H9 (cell line): ENCODE results near the gene PPIH. TPM values are rescaled to one million over a fixed set of nuclear protein-coding genes. Genes with fewer than 3 reads are reported as not detected.

Experiments
- DNase-seq: peaks from one replicate; pipeline ENCODE4 v3.0.0-alpha.2; 2017
- H2AFZ ChIP-seq: one replicate; pipeline ENCODE4 v1.6.1; 2013; ENCODE audit warnings: mild to moderate bottlenecking, low read length, control low read depth, moderate library complexity
- H2AK5ac ChIP-seq: 2 replicates; pipeline ENCODE4 v1.6.1; 2013; ENCODE audit warnings: low read length, control low read depth, mixed read lengths; ENCODE audit not compliant: insufficient read length
- H2BK120ac ChIP-seq: one replicate; pipeline ENCODE4 v1.6.1; 2013; ENCODE audit warnings: low read depth, mild to moderate bottlenecking, low read length, control low read depth, inconsistent platforms; ENCODE audit not compliant: poor library complexity, severe bottlenecking
- H2BK12ac ChIP-seq: 2 replicates; pipeline ENCODE4 v1.6.1; 2013; ENCODE audit warnings: low read length, control low read depth, mixed read lengths, low read depth; ENCODE audit not compliant: insufficient read length
- H2BK15ac ChIP-seq: 2 replicates; pipeline ENCODE4 v1.6.1; 2013; ENCODE audit warnings: low read depth, low read length, control low read depth
- H2BK20ac ChIP-seq: one replicate; pipeline ENCODE4 v1.6.1; 2013; ENCODE audit warnings: low read depth, mild to moderate bottlenecking, low read length, control low read depth, inconsistent platforms; ENCODE audit not compliant: poor library complexity, severe bottlenecking
- H2BK5ac ChIP-seq: 2 replicates; pipeline ENCODE4 v1.6.1; 2013; ENCODE audit warnings: low read length, control low read depth, mixed read lengths; ENCODE audit not compliant: insufficient read length
- H3K14ac ChIP-seq: 2 replicates; pipeline ENCODE4 v1.6.1; 2013; ENCODE audit warnings: low read length, control low read depth; ENCODE audit not compliant: insufficient read depth
- H3K18ac ChIP-seq: 2 replicates; pipeline ENCODE4 v1.6.1; 2013; ENCODE audit warnings: low read depth, mild to moderate bottlenecking, mixed read lengths, low read length, control low read depth; ENCODE audit not compliant: insufficient read length
- H3K23ac ChIP-seq: 2 replicates; pipeline ENCODE4 v1.6.1; 2013; ENCODE audit warnings: low read length, control low read depth, mixed read lengths, low read depth; ENCODE audit not compliant: insufficient read length
- H3K23me2 ChIP-seq: 2 replicates; pipeline ENCODE4 v1.6.1; 2013; ENCODE audit warnings: low read depth, mild to moderate bottlenecking, mixed read lengths, low read length, control low read depth; ENCODE audit not compliant: insufficient read length, poor library complexity, severe bottlenecking
- H3K27ac ChIP-seq: 2 replicates; pipeline ENCODE4 v1.5.1; 2013; ENCODE audit warnings: low read length, control low read depth, mixed read lengths, low read depth; ENCODE audit not compliant: insufficient read length
- H3K27me3 ChIP-seq: 2 replicates; pipeline ENCODE4 v1.6.1; 2013; ENCODE audit warnings: low read length, control low read depth, inconsistent platforms; ENCODE audit not compliant: insufficient read depth
- H3K4ac ChIP-seq: 2 replicates; pipeline ENCODE4 v1.6.1; 2013; ENCODE audit warnings: low read depth, mild to moderate bottlenecking, control low read depth, inconsistent platforms, low read length, moderate library complexity
- H3K4me1 ChIP-seq: 2 replicates; pipeline ENCODE4 v1.6.1; 2013; ENCODE audit warnings: low read length, control low read depth, inconsistent platforms; ENCODE audit not compliant: insufficient read depth
- H3K4me2 ChIP-seq: 2 replicates; pipeline ENCODE4 v1.6.1; 2013; ENCODE audit warnings: low read length, control low read depth, mixed read lengths; ENCODE audit not compliant: insufficient read length, insufficient read depth
- H3K56ac ChIP-seq: 2 replicates; pipeline ENCODE4 v1.6.1; 2013; ENCODE audit warnings: low read depth, mild to moderate bottlenecking, mixed read lengths, low read length, control low read depth; ENCODE audit not compliant: insufficient read length
- H3K79me1 ChIP-seq: 2 replicates; pipeline ENCODE4 v1.6.1; 2013; ENCODE audit warnings: low read depth, mild to moderate bottlenecking, moderate library complexity, low read length, control low read depth, inconsistent platforms; ENCODE audit not compliant: insufficient read depth, poor library complexity, severe bottlenecking
- H3K79me2 ChIP-seq: 2 replicates; pipeline ENCODE4 v1.6.1; 2013; ENCODE audit warnings: low read length, control low read depth, inconsistent platforms; ENCODE audit not compliant: insufficient read depth
- H3K9ac ChIP-seq: 2 replicates; pipeline ENCODE4 v1.6.1; 2013; ENCODE audit warnings: low read length, control low read depth, mixed read lengths; ENCODE audit not compliant: insufficient read length; ENCODE audit errors: extremely low read depth
- H3K9me3 ChIP-seq: one replicate; pipeline ENCODE4 v1.6.1; 2013; ENCODE audit warnings: low read depth, low read length, inconsistent platforms; ENCODE audit not compliant: control insufficient read depth
- H3T11ph ChIP-seq: one replicate; pipeline ENCODE4 v1.6.1; 2013; ENCODE audit warnings: mild to moderate bottlenecking, low read length, control low read depth, inconsistent platforms
- H4K20me1 ChIP-seq: one replicate; pipeline ENCODE4 v1.6.1; 2013; ENCODE audit not compliant: control insufficient read depth, insufficient read length, insufficient read depth
- H4K5ac ChIP-seq: 2 replicates; pipeline ENCODE4 v1.6.1; 2013; ENCODE audit warnings: low read depth, mild to moderate bottlenecking, mixed read lengths, low read length, control low read depth; ENCODE audit not compliant: insufficient read length
- H4K8ac ChIP-seq: replicated peaks from 2 replicates; pipeline ENCODE4 v1.6.1; 2013; ENCODE audit warnings: low read length, control low read depth, mixed read lengths, low read depth; ENCODE audit not compliant: insufficient read length
- H4K91ac ChIP-seq: 2 replicates; pipeline ENCODE4 v1.6.1; 2013; ENCODE audit warnings: low read depth, mild to moderate bottlenecking, moderate library complexity, mixed read lengths, low read length, control low read depth; ENCODE audit not compliant: insufficient read length
- H3K27ac Mint-ChIP-seq, 3 experiments: 2 replicates in 2 of 3; 3 replicates in 1 of 3; pipeline ENCODE4 v1.8.0; 2020 to 2021; ENCODE audit warnings: mixed read lengths in 3 of 3, mild to moderate bottlenecking in 1 of 3, moderate library complexity in 1 of 3
- H3K27me3 Mint-ChIP-seq: 2 replicates; pipeline ENCODE4 v1.8.0; 2021; ENCODE audit warnings: low read depth, mild to moderate bottlenecking, moderate library complexity, mixed read lengths
- H3K36me3 Mint-ChIP-seq, 3 experiments: 2 replicates in 2 of 3; 3 replicates in 1 of 3; pipeline ENCODE4 v1.8.0; 2020 to 2021; ENCODE audit warnings: low read depth in 3 of 3, mixed read lengths in 3 of 3; ENCODE audit not compliant: insufficient read depth in 1 of 3
- H3K4me1 Mint-ChIP-seq, 2 experiments: 2 replicates each; pipeline ENCODE4 v1.8.0; 2020; ENCODE audit warnings: mixed read lengths in 2 of 2
- H3K4me3 Mint-ChIP-seq, 2 experiments: 2 replicates in 1 of 2; 3 replicates in 1 of 2; pipeline ENCODE4 v1.8.0; 2020 to 2021; ENCODE audit warnings: mild to moderate bottlenecking in 2 of 2, mixed read lengths in 2 of 2, moderate library complexity in 1 of 2
- H3K9me3 Mint-ChIP-seq, 2 experiments: 2 replicates in 1 of 2; 3 replicates in 1 of 2; pipeline ENCODE4 v1.8.0; 2020; ENCODE audit warnings: mild to moderate bottlenecking in 2 of 2, mixed read lengths in 2 of 2, moderate library complexity in 1 of 2
- CTCF ChIP-seq: fragments of 200-600 bp; sonication (generic); conservative IDR thresholded peaks from 3 replicates; pipeline ENCODE4 v1.8.0; 2021; ENCODE audit warnings: antibody characterized with exemption, mild to moderate bottlenecking
- WGBS: extraction: QIAGEN DNeasy Blood & Tissue Kit; methylation state at CpG from one replicate; pipeline ENCODE4 v1.1.7; 2013; ENCODE audit warnings: missing lambda C conversion rate, low lambda C conversion rate, mixed read lengths; ENCODE audit not compliant: insufficient read length; ENCODE audit errors: extremely low coverage; 5-methylcytosine and 5-hydroxymethylcytosine counted together
- total RNA-seq: library from RNA; stranded (reverse); gene quantifications from 2 replicates; pipeline ENCODE4 v1.2.1, GENCODE V29; 2021

The PPIH gene
- total RNA-seq, 1 experiment from 2014 or later = 89.3 TPM

GRCh38 chr1:42669936-42670335 lies 11.7 kb downstream of the PPIH start:
- Mint-ChIP-seq H3K27ac (no peak overlapping the region; a peak in 2 of 7 replicates), H3K4me3 (no peak overlapping the region), H3K4me1 (no peaks in the 10 kb centered on the region), H3K36me3 (peaks cover 16 to 73% (median 61%) of the 10 kb centered on the region in 3 experiments; a peak in 6 of 7 replicates), H3K27me3 (no peaks in the 10 kb centered on the region), H3K9me3 (no peaks in the 10 kb centered on the region; a peak in 1 of 5 replicates)
- Histone ChIP-seq H2AFZ (no peak overlapping the region), H3K79me2 (no peaks in the 10 kb centered on the region), H2BK12ac (no peak overlapping the region), H4K8ac (no peak overlapping the region), H4K91ac (no peak overlapping the region), H2AK5ac (no peak overlapping the region), H4K20me1 (no peaks in the 10 kb centered on the region), H3K9ac (no peak overlapping the region), H3K18ac (no peak overlapping the region), H4K5ac (no peak overlapping the region), H3K14ac (no peak overlapping the region), H3K23ac (no peak overlapping the region), H2BK15ac (no peak overlapping the region), H2BK120ac (no peak overlapping the region), H3K27me3 (no peaks in the 10 kb centered on the region), H3K4me1 (no peaks in the 10 kb centered on the region), H3K9me3 (no peaks in the 10 kb centered on the region), H3K56ac (no peak overlapping the region), H3T11ph (no peak overlapping the region), H3K4ac (no peak overlapping the region), H2BK5ac (no peak overlapping the region), H3K23me2 (no peaks in the 10 kb centered on the region), H2BK20ac (no peak overlapping the region), H3K4me2 (no peak overlapping the region), H3K27ac (no peak overlapping the region), H3K79me1 (no peaks in the 10 kb centered on the region)
- DNase-seq = no peak
- WGBS = no CpG with 5 or more reads among the region's 3 CpGs
- no peak for TF ChIP-seq CTCF
